GM19468 (cell line): ENCODE measurements around the gene NALCN.

Source experiments
- ATAC-seq: cut with Tn5 transposase; IDR thresholded peaks from one replicate; pipeline ENCODE4 v1.9.1; 2021; ENCODE audit warnings: mild to moderate bottlenecking, moderate library complexity, moderate number of reproducible peaks; ENCODE audit not compliant: unreplicated experiment; ENCODE audit errors: extremely low read depth

NALCN gene

GRCh38 chr13:101146101-101146898 is 270.0 kb downstream of the NALCN start:
- no peak for ATAC-seq

GRCh38 chr13:101144808-101145419 is 271.4 kb downstream of the NALCN start:
- peak; percentile 72 for ATAC-seq

GRCh38 chr13:101140936-101141335 is 275.4 kb downstream of the NALCN start:
- ATAC-seq: no peak

GRCh38 chr13:101140087-101140770 is 276.1 kb downstream of the NALCN start:
- no peak for ATAC-seq

DNA sequence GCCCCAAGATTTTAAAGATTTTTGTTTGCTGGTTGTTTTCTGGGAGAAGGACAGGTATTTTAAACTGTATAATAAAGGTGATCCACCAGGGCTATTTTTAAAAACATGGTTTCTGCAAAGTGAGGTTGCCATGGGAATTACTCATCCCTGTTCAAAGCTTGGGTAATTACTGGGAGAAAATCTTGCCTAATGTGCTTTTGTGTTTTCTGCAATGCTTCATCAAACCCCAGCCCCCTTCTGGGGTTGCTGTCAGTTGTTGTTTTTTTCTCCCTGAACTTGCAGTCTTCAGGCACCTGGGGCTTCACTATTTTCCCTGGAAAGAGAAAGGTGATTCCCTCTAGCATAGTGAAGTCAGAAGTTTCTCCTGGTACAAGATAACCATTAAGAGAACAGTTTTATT is 277.2 kb downstream of the NALCN start:
- no peak for ATAC-seq

DNA sequence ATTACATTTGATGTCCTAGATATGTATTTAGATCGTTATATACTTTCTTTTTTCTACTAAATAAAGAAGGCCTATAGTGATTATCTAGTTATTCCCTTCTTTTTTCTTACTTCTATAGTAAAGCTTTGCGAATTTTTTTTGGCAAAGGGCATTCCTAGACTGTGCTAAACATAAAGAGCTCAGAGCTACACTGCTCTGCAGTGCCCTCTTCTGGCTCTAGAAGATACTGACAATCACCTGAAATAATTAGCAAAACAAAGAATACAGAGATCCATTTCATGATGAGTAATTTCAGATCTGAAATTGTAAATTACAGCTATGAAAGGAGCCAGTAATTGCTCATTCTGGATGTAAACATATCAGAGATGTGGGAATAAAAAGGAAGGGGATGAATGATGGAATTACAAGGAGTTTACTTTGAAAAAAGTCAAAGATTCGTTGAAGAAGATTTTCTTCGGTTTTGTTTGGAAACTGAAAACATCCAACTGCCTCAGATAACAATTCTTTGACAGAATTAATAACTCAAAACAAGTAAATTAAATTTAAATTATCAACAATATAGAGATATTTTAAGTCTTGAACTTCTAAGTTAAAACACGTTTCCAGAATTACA is 288.5 kb downstream of the NALCN start:
- ATAC-seq: peak; percentile 71

DNA sequence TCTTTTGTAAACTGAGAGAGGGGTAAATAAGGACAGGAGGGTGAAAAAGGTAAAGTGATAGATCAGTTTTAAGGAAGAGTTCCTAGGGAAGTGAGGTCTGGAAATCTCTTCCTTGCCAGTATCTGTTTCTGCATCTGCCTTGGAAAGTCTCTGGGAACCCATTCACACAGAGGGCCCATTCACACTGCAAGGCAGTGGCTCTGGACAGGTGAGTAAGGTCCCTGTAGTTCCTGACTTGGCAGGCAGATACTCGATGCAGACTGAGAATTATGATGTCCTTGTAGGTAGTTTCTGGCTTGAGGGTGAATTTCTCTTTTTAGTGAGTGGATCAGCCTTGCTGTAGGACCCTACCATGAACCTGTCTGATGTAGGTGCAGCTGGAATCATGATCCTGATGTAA is 293.3 kb downstream of the NALCN start:
- no peak for ATAC-seq

- ATAC-seq: no peak
Observed at GRCh38 chr13:101121608-101122007, 294.7 kb downstream of the NALCN start.

DNA sequence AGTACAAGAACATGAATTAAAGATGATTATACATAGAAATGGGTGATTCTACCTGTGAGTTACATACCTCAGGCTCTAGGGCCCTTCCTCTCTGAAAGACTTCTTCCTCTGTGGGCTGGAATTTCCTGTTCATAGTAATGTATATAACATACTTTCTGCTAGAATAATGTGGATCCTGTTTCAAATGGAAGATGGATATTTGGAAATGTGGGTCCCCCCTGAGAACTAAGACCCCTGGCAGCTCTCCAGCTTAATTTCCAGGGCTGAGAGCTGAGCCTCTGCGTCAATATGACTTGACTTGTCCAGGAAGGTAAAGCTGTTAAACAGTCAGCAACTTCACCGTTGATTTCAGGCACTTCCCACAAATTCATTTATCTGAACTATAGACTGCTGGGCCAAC is 296.3 kb downstream of the NALCN start:
- no peak for ATAC-seq

- ATAC-seq: no peak
Observed at GRCh38 chr13:101116826-101117225, 299.5 kb downstream of the NALCN start.

DNA sequence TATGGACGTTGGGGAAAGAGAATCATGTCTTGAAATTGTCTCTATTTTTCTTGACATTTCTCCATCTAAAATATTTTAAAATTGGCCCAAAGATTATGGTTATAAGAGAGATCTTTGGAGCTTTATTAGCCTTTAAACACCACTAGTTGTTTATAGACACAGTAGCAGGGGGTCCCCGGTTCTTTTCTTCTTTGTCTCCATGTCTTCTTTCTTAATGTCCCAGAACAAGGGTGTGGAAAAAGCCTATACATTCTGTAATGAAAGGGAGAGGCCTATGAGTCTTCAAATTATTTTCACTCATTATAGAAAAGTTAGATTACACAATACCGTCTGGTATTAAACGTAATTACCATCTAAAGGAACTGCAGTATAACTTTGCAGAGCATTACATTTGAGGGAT is 300.0 kb downstream of the NALCN start:
- no peak for ATAC-seq

DNA sequence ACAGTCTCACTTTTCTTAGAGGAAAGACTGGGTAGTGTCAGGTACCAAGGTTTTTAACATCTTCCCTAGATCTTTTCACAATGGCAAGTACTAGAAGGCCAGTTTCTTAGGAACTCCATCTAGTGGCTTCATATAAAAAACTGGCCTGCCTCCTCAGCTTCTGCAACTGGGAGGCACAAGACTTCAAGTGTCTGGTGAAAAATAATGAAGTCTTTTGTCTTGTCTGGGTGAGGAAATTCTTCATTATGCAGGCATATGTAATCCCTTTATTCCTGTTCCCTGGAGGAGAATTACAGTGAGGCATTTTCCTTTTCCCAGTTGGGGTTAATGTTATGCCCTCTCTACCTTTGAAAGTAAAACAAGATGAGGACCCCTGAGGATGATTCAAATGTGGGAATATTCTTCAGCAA is 300.5 kb downstream of the NALCN start:
- ATAC-seq: no peak

GRCh38 chr13:101111894-101112293 is 304.4 kb downstream of the NALCN start:
- ATAC-seq: no peak

DNA sequence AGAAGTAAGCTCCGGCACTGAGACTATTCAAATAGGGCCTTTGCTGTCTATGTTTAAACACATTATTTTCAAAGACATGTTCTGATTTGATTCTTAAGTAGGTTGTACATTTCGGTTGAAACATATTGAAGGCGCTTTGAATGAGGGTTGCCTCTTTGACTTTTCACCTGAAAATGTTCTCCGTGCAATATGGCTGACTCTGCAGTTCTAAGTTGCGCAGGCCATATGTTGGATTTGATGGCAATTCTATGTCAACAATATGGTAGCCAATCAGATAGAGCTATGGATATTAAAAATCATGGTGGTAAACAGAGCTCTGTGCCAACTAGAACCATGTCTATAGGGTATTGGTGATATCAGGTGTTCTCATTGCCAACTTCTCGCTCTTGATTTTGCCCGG is 307.3 kb downstream of the NALCN start:
- ATAC-seq: no peak

DNA sequence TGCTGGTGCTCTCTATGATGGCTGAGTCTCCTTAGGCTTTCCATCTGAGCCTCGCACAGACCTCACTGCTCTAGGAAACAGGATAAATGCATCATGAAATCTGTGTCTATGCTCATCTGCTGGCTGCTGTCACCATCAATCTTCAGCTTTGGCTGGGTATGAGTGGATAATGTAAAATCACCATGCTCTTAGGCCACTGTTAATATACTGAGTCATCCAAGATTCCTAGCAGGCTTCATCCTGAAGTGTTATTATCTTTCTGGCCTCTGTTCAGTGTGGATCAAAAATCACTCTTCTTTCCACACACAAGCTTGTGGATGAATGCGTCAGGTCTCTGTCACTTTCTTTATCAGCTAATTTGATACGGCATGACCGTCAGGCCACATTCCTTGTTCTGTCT is 317.4 kb downstream of the NALCN start:
- no peak for ATAC-seq

GRCh38 chr13:101092985-101093384 is 323.3 kb downstream of the NALCN start:
- no peak for ATAC-seq

GRCh38 chr13:101090287-101090686 is 326.0 kb downstream of the NALCN start:
- no peak for ATAC-seq

DNA sequence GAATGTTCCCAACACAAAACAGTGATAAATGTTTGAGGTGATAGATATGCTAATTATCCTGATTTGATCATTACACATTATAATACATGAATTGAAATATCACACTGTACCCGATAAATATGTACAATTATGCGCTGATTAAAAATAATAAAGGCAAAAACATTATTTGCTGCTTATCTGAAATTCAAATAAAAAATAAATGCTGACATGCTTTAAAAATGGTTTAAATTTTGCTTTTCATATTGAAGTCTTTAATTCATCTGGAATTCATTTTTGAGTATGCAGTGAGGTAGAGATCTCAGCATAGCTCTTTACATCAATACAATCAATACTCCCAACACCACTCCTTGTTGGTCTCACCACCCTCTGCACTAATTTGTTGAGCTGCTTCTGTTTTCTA is 330.8 kb downstream of the NALCN start:
- no peak for ATAC-seq

- no peak for ATAC-seq
Observed at GRCh38 chr13:101082441-101082840, 333.9 kb downstream of the NALCN start.

DNA sequence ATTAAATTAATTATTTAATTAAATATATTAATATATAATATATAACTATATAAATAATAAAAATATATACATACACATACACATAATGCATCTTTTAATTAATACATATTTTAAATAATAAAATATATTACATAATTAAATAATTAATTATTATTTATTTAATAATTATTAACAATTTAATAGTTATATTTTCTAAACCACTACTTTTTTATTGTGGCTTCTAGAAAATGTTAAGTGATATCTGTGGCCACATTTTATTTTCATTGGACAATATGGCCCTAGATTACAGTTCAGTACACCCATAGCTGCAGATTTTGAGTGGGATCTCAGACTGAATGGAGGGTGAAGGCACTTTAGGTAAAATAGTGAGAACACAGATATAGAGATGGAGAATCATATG is 335.7 kb downstream of the NALCN start:
- ATAC-seq: no peak

DNA sequence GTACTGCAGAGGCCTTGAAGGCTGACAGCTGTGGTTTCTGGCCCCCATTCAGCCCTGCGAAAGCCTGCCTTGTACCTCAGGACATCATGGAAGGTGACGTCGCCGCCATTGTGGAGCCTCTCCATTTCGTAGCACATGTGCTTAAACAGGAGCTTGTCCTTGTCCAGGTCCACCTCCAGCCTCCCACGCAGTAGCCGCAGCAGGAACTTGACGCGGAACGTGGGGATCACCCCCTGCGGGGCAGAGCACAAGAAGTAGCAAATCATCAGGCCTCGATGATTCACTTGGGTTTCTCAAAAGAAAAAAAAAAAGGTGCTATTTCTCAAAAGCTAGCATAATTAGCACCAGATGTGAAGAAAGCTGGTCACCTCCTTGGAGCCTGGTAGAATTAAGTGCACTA is 351.0 kb downstream of the NALCN start:
- ATAC-seq: no peak
